ENCODE data around the gene GRIK1.

GRCh38 chr21:29581393-29581792 is 358.4 kb downstream of the GRIK1 start:
- TF ChIP-seq CTCF (IDR thresholded peaks at IDR 0.05) = no peak
- no peak for TF ChIP-seq POLR2A (IDR thresholded peaks at IDR 0.05)

Measured in prostate gland (tissue), 2 donors.